Left lung (tissue), 10 donors: ENCODE results near the gene DPYSL5. TPM values are rescaled to one million over a fixed set of nuclear protein-coding genes. Genes with fewer than 3 reads are reported as not detected.

Experiments used
- ATAC-seq: fragments of 200-7000 bp; cut with Tn5 transposase; one replicate; pipeline ENCODE4 v1.9.1; 2020; ENCODE audit warnings: moderate library complexity
- DNase-seq, 4 donors: peaks; one replicate each; pipeline ENCODE4 v3.0.0-alpha.2; 2013 to 2020
- H3K27ac ChIP-seq, 2 donors: fragments of 200-600 bp; sonication (generic) in 1 of 2; one replicate each; pipeline versions ENCODE4 v1.5.0 to v1.8.0; 2020 to 2021
- H3K27me3 ChIP-seq, 2 donors: fragments of 200-600 bp; sonication (generic) in 1 of 2; one replicate each; pipeline versions ENCODE4 v1.5.0 to v1.8.0; 2020 to 2021
- H3K36me3 ChIP-seq, 2 donors: fragments of 200-600 bp; sonication (generic) in 1 of 2; one replicate each; pipeline versions ENCODE4 v1.5.0 to v1.8.0; 2020 to 2021
- H3K4me1 ChIP-seq, 2 donors: fragments of 200-600 bp; one replicate each; pipeline ENCODE4 v1.8.0; 2021
- H3K4me3 ChIP-seq, 2 donors: fragments of 200-600 bp; sonication (generic) in 1 of 2; one replicate each; pipeline versions ENCODE4 v1.5.0 to v1.8.0; 2020 to 2021; ENCODE audit warnings: mild to moderate bottlenecking in 1 of 2
- H3K9me3 ChIP-seq, 2 donors: fragments of 200-600 bp; sonication (generic) in 1 of 2; one replicate each; pipeline versions ENCODE4 v1.5.0 to v1.8.0; 2020 to 2021
- CTCF ChIP-seq, 2 donors: fragments of 200-600 bp; sonication (generic) in 1 of 2; IDR thresholded peaks; one replicate each; pipeline versions ENCODE4 v1.5.0 to v1.8.0; 2021; ENCODE audit warnings: antibody characterized with exemption in 2 of 2
- intact Hi-C, 2 donors: fragments of 100-400 bp; cut with DNase I; formaldehyde crosslinking; loops; one replicate each; pipeline versions ENCODE4 v1.11.2 to v1.14.2; 2022
- polyA plus RNA-seq, 6 donors: library from polyadenylated mRNA; unstranded; fragments of 120-200 nt; gene quantifications; one replicate each; pipeline ENCODE4 v1.2.1, GENCODE V29; 2013; ENCODE audit not compliant: insufficient read length in 6 of 6
- total RNA-seq, 2 donors: library from RNA; stranded (reverse); fragmentation: NEBNext Ultra II Directional; extraction: Animal tissue kit (Norgen Biotek cat#: 25700); gene quantifications; one replicate each; pipeline ENCODE4 v1.2.1, GENCODE V29; 2021
- donor health status: DM: no; HTN: yes; CAD: no.
- donor health status: DM: no; HTN: no; CAD: no.

DPYSL5 gene
- total and polyA plus RNA-seq, 8 donors = 0.07 to 0.37 (median 0.23) TPM; not detected in 2

- H3K9me3 ChIP-seq = no peaks in the 10 kb centered on the region
- no peaks in the 10 kb centered on the region for H3K36me3 ChIP-seq
- no peaks in the 10 kb centered on the region for H3K4me1 ChIP-seq
- TF ChIP-seq CTCF (IDR thresholded peaks at IDR 0.05) = no peak
- no peak for ATAC-seq
- no peak for DNase-seq
- H3K27me3 ChIP-seq = no peaks in the 10 kb centered on the region
- H3K4me3 ChIP-seq = no peak overlapping the region
- intact Hi-C loops = no loop called here
- H3K27ac ChIP-seq = no peak overlapping the region
These were observed 145.8 kb downstream of the DPYSL5 start for GRCh38 chr2:26993768-26994167.

- DNase-seq (no peak), ATAC-seq (no peak)
- H3K36me3 ChIP-seq = no peaks in the 10 kb centered on the region
- no peak for TF ChIP-seq CTCF (IDR thresholded peaks at IDR 0.05)
- H3K9me3 ChIP-seq = no peaks in the 10 kb centered on the region
- no peak overlapping the region for H3K27ac ChIP-seq
- intact Hi-C loops = no loop called here
- H3K4me1 ChIP-seq = no peaks in the 10 kb centered on the region
- H3K27me3 ChIP-seq = no peaks in the 10 kb centered on the region
- H3K4me3 ChIP-seq = no peak overlapping the region
These were observed 147.1 kb downstream of the DPYSL5 start for GRCh38 chr2:26994983-26995382.

GRCh38 chr2:26997394-26997793 lies 149.5 kb downstream of the DPYSL5 start:
- no peak for TF ChIP-seq CTCF (IDR thresholded peaks at IDR 0.05)
- Histone ChIP-seq H3K27me3 (no peaks in the 10 kb centered on the region), H3K36me3 (no peaks in the 10 kb centered on the region), H3K4me1 (no peaks in the 10 kb centered on the region), H3K4me3 (no peak overlapping the region), H3K9me3 (no peaks in the 10 kb centered on the region), H3K27ac (no peak overlapping the region)
- intact Hi-C loops = no loop called here
- no peak for DNase-seq
- no peak for ATAC-seq

- intact Hi-C loops = no loop called here
- Histone ChIP-seq H3K4me1 (no peaks in the 10 kb centered on the region), H3K27me3 (no peaks in the 10 kb centered on the region), H3K36me3 (no peaks in the 10 kb centered on the region), H3K9me3 (no peaks in the 10 kb centered on the region), H3K4me3 (no peak overlapping the region), H3K27ac (no peak overlapping the region)
- no peak for DNase-seq
- TF ChIP-seq CTCF (IDR thresholded peaks at IDR 0.05) = no peak
- ATAC-seq = no peak
These were observed 150.4 kb downstream of the DPYSL5 start for GRCh38 chr2:26998323-26998722.

Other genes with a start within 250 kb of the DPYSL5 start
- gene CIB4, start 206.8 kb upstream of the DPYSL5 start, total RNA-seq = not detected
- 1 to 10 TPM; 1.0 to 2.4 (median 1.8) TPM for gene CIB4, start 206.8 kb upstream of the DPYSL5 start, polyA plus RNA-seq
- 10 to 100 TPM; 17.8 to 24.1 TPM for gene KCNK3, start 155.4 kb upstream of the DPYSL5 start, total RNA-seq
- 10 to 100 TPM; 22.7 to 34.9 (median 31.7) TPM for gene KCNK3, start 155.4 kb upstream of the DPYSL5 start, polyA plus RNA-seq
- 10 to 100 TPM; 45.6 to 62.1 TPM for gene SLC35F6, start 83.8 kb upstream of the DPYSL5 start, total RNA-seq
- 10 to 100 TPM; 10.0 to 13.5 (median 11.0) TPM for gene SLC35F6, start 83.8 kb upstream of the DPYSL5 start, polyA plus RNA-seq
- gene CENPA, start 62.1 kb upstream of the DPYSL5 start, total RNA-seq = 1 to 10 TPM in 1 of 2 donors, under 1 TPM in 1; 0.99 to 4.0 TPM
- 10 to 100 TPM; 12.1 to 27.0 (median 13.1) TPM for gene CENPA, start 62.1 kb upstream of the DPYSL5 start, polyA plus RNA-seq
- 10 to 100 TPM; 13.5 to 23.5 TPM for gene MAPRE3, start 122.5 kb downstream of the DPYSL5 start, total RNA-seq
- gene MAPRE3, start 122.5 kb downstream of the DPYSL5 start, polyA plus RNA-seq = 10 to 100 TPM in 2 of 6 donors, 1 to 10 TPM in 4; 7.1 to 12.4 (median 9.4) TPM
- 100 to 1,000 TPM in 1 of 2 donors, 10 to 100 TPM in 1; 84.6 to 105 TPM for gene TMEM214, start 184.8 kb downstream of the DPYSL5 start, total RNA-seq
- 10 to 100 TPM; 59.8 to 90.4 (median 67.8) TPM for gene TMEM214, start 184.8 kb downstream of the DPYSL5 start, polyA plus RNA-seq
- gene AGBL5, start 203.5 kb downstream of the DPYSL5 start, total RNA-seq = 10 to 100 TPM; 12.0 to 20.6 TPM
- gene AGBL5, start 203.5 kb downstream of the DPYSL5 start, polyA plus RNA-seq = 10 to 100 TPM; 47.2 to 54.5 (median 51.9) TPM
- 100 to 1,000 TPM; 294 to 407 TPM for gene OST4, start 223.5 kb downstream of the DPYSL5 start, total RNA-seq
- 100 to 1,000 TPM; 231 to 289 (median 260) TPM for gene OST4, start 223.5 kb downstream of the DPYSL5 start, polyA plus RNA-seq
- 100 to 1,000 TPM; 151 to 161 TPM for gene EMILIN1, start 230.5 kb downstream of the DPYSL5 start, total RNA-seq
- 100 to 1,000 TPM; 137 to 268 (median 197) TPM for gene EMILIN1, start 230.5 kb downstream of the DPYSL5 start, polyA plus RNA-seq
- 10 to 100 TPM in 1 of 2 donors, 1 to 10 TPM in 1; 4.6 to 11.5 TPM for gene KHK, start 238.6 kb downstream of the DPYSL5 start, total RNA-seq
- gene KHK, start 238.6 kb downstream of the DPYSL5 start, polyA plus RNA-seq = 1 to 10 TPM; 3.8 to 6.2 (median 4.4) TPM